RWPE1 (cell line): ENCODE data around the gene ZNF512B.
"Not testable (repeated sequence)": the region's sequence is repeated elsewhere in the genome, so short reads cannot be mapped to it uniquely, and the experiment has no call there.

Experiments used
- CTCF ChIA-PET: fragments of 350-600 bp; sonication (Branson Sonifier 250); formaldehyde crosslinking; extraction: SDS; loops from one replicate; lab custom pipeline; 2021; lab: Yijun Ruan, JAX
- POLR2A ChIA-PET: fragments of 400-600 bp; formaldehyde crosslinking; extraction: SDS; loops from one replicate; lab custom pipeline; 2020; ENCODE audit warnings: antibody characterized with exemption; ENCODE audit not compliant: low non-redundant PET; lab: Yijun Ruan, JAX
- DNase-seq: peaks from one replicate; pipeline ENCODE4 v3.0.0; 2012; ENCODE audit warnings: low spot score
- H3K27ac ChIP-seq: fragments of 450-650 bp; 2 replicates; pipeline ENCODE4 v1.5.1; 2017
- CTCF ChIP-seq: fragments of 450-650 bp; conservative IDR thresholded peaks from 2 replicates; pipeline ENCODE4 v1.5.1; 2017; ENCODE audit warnings: low read depth, mild to moderate bottlenecking

Gene ZNF512B

GRCh38 chr20:63963784-63964301 is 5.9 kb downstream of the ZNF512B start:
- POLR2A ChIA-PET: no interaction called here
- CTCF ChIA-PET: interaction anchor here (1.1 to 1.2 kb wide), 3 partner anchors 9 to 18 kb away, joined by 3 to 7 read pairs (median 4); no protein-coding TSS in a partner anchor

GRCh38 chr20:63963348-63963741 is 6.4 kb downstream of the ZNF512B start:
- ChIA-PET POLR2A (no interaction called here), CTCF (interaction anchor here (1.2 kb wide), 2 partner anchors 11 to 19 kb away, joined by 4 to 7 read pairs; no protein-coding TSS in a partner anchor)
- TF ChIP-seq CTCF: no peak
- no peak for DNase-seq
- peak overlapping the region; percentile 12 for H3K27ac ChIP-seq

More at GRCh38 chr20:63963784-63964301, 5.9 kb downstream of the ZNF512B start:
- no peak for TF ChIP-seq CTCF
- no peak for DNase-seq
- peak overlapping the region; percentile 12 for H3K27ac ChIP-seq

- TF ChIP-seq CTCF: no peak
- POLR2A ChIA-PET: no interaction called here
- CTCF ChIA-PET: interaction anchor here (0.6 to 1.2 kb wide), 2 partner anchors 19 to 106 kb away, joined by 3 to 4 read pairs; no protein-coding TSS in a partner anchor
- H3K27ac ChIP-seq: peak overlapping the region; percentile 15
- no peak for DNase-seq
These were observed 7.0 kb downstream of the ZNF512B start for GRCh38 chr20:63962426-63963347.

GRCh38 chr20:63961664-63962425 is 7.9 kb downstream of the ZNF512B start:
- H3K27ac ChIP-seq: peak overlapping the region; percentile 15
- DNase-seq: no peak
- ChIA-PET POLR2A (no interaction called here), CTCF (interaction anchor here (0.6 kb wide), 1 partner anchor 107 kb away, joined by 3 read pairs; no protein-coding TSS in a partner anchor)
- TF ChIP-seq CTCF: no peak

GRCh38 chr20:63960654-63961621 is 8.8 kb downstream of the ZNF512B start:
- POLR2A ChIA-PET, DNase-seq: not testable (repeated sequence)
- CTCF ChIA-PET: interaction anchor here (1.0 kb wide), 1 partner anchor 13 kb away, joined by 7 read pairs; no protein-coding TSS in a partner anchor
- H3K27ac ChIP-seq: peak overlapping the region; percentile 15

- CTCF ChIA-PET: interaction anchor here (1.0 kb wide), 1 partner anchor 14 kb away, joined by 7 read pairs; no protein-coding TSS in a partner anchor
- POLR2A ChIA-PET: no interaction called here
- TF ChIP-seq CTCF: no peak
These were observed 10.0 kb downstream of the ZNF512B start for GRCh38 chr20:63959699-63960075.

More at GRCh38 chr20:63959699-63960075, 10.0 kb downstream of the ZNF512B start:
- peak overlapping the region; percentile 99 for H3K27ac ChIP-seq
- no peak for DNase-seq
